ENCODE measurements around the gene ALPK3.
"Not testable (repeated sequence)": the region's sequence is repeated elsewhere in the genome, so short reads cannot be mapped to it uniquely, and the experiment has no call there.

The ALPK3 gene

DNA sequence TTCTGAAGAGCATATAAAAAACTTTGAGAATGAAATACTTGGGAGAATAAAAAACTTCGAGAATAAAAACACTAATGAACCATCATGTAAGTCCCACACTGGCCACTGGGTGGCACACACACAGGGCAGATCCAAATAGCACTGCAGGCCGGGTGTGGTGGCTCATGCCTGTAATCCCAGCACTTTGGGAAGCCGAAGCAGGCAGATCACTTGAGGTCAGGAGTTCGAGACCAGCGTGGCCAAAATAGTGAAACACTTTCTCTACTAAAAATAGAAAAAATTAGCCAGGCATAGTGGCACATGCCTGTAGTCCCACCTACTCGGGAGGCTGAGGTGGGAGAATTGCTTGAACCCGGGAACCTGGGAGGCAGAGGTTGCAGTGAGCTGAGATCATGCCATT lies 28.5 kb downstream of the ALPK3 start:
- H3K4me3 ChIP-seq (ENCODE audit: control insufficient read depth, low read depth, low read length) = not testable (repeated sequence)
- DNase-seq (ENCODE audit: low read depth) = peak; percentile 25
- TF ChIP-seq, protein P1, sequence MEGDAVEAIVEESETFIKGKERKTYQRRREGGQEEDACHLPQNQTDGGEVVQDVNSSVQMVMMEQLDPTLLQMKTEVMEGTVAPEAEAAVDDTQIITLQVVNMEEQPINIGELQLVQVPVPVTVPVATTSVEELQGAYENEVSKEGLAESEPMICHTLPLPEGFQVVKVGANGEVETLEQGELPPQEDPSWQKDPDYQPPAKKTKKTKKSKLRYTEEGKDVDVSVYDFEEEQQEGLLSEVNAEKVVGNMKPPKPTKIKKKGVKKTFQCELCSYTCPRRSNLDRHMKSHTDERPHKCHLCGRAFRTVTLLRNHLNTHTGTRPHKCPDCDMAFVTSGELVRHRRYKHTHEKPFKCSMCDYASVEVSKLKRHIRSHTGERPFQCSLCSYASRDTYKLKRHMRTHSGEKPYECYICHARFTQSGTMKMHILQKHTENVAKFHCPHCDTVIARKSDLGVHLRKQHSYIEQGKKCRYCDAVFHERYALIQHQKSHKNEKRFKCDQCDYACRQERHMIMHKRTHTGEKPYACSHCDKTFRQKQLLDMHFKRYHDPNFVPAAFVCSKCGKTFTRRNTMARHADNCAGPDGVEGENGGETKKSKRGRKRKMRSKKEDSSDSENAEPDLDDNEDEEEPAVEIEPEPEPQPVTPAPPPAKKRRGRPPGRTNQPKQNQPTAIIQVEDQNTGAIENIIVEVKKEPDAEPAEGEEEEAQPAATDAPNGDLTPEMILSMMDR (IDR thresholded peaks at IDR 0.05; ENCODE audit: control insufficient read depth, insufficient read depth, low read depth, low read length, missing control alignments) = peak; percentile 61

DNA sequence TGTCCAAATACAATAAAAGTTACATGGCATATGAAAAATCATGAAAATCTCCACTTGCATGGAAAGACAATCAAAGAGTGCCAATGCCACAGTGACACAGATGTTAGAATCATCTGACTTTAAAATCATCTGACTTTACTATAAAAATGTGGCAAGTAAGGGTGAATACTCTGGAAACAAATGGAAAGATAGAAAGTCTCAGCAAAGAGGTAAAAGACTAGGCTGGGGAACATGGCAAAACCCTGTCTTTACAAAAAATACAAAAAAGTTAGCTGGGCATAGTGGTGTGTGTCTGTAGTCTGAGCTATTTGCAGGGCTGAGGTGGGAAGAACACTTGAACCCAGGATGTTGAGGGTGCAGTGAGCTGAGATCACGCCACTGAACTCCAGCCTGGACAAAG lies 29.1 kb downstream of the ALPK3 start:
- TF ChIP-seq, protein P1 (IDR thresholded peaks at IDR 0.05; ENCODE audit: control insufficient read depth, insufficient read depth, low read depth, low read length, missing control alignments) = no peak
- DNase-seq (ENCODE audit: low read depth) = no peak
- no peak overlapping the region for H3K4me3 ChIP-seq (ENCODE audit: control insufficient read depth, low read depth, low read length)

DNA sequence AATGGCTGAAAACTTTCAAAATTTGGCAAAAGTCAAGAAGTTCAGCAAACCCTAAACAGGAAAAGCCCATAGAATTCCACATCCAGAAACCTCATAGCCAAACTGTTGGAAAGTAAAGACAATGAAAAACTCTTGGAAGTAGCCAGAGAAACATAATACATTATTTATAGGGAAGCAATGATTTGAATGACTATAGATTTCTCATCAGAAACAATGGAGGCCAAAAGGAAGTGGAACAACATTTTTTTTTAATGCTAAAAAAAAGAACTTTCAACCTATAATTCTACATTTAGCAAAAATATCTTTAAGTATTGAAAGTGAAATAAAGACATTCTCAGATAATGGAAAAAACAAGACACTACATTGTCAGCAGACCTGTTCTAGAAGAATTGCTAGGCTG lies 30.2 kb downstream of the ALPK3 start:
- TF ChIP-seq, protein P1 (IDR thresholded peaks at IDR 0.05; ENCODE audit: control insufficient read depth, insufficient read depth, low read depth, low read length, missing control alignments) = no peak
- DNase-seq (ENCODE audit: low read depth) = no peak

DNA sequence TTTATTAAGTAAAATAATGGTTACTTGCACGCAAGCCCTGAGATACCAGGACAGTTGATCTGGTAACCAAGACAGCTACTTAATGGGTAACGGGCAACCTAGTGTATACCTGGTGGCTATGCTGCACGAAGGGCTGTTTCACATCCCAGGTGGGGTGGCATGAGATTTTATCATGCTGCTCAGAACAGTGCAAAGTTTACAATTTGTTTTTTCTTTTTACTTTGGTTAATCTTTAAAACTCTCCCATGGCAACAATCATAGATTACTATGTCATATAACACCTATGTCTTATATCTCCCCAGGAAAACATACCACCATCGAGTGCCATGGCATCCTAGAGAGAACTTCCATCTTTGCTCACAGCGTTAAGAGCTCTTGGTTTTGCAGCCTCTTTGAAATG lies 35.1 kb downstream of the ALPK3 start:
- TF ChIP-seq, protein P1 (IDR thresholded peaks at IDR 0.05; ENCODE audit: control insufficient read depth, insufficient read depth, low read depth, low read length, missing control alignments) = no peak
- DNase-seq (ENCODE audit: low read depth) = no peak
- H3K4me3 ChIP-seq (ENCODE audit: control insufficient read depth, low read depth, low read length) = no peak overlapping the region

More for the DNA sequence above, 30.2 kb downstream of the ALPK3 start:
- no peak overlapping the region for H3K4me3 ChIP-seq (ENCODE audit: control insufficient read depth, low read depth, low read length)

DNA sequence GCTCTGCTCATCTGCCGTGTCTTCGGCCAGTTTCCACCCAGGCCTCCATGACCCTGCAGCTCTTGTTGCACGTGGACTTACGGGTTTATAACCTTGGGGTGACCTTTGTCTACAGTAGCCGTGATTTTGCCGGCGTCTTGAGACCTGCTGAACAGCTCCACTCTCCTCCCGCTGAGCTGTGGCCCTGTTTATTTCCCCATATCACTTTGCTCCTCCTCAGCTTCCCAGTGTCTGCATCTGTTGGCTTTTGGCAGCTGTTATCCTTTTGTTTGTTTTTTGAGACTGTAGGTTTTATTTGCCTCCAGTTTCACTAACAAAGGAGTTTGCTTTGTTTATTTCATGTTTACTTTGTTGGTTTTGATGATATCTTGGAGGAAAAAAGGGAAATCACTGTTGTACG lies 38.0 kb downstream of the ALPK3 start:
- TF ChIP-seq, protein P1 (IDR thresholded peaks at IDR 0.05; ENCODE audit: control insufficient read depth, insufficient read depth, low read depth, low read length, missing control alignments) = no peak
- no peak overlapping the region for H3K4me3 ChIP-seq (ENCODE audit: control insufficient read depth, low read depth, low read length)

DNA sequence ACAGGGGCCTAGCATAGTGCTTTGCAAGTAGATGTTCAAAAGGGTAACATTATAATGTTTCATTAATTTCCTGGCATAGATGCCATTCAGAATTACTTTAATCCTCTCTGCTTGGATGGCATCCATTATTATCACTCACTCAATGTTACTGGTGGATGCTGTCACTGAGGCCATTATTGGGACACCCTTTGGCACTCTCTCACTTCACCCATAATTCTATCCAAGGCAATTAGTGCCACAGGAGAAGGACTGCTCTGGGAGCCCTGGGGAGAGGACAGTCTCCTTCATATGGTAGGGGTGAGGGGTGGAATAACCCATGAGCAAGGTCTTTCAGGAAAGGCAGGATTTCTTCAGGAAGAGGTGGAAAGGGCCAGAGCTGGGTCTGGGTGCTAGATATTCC lies 38.6 kb downstream of the ALPK3 start:
- TF ChIP-seq, protein P1 (IDR thresholded peaks at IDR 0.05; ENCODE audit: control insufficient read depth, insufficient read depth, low read depth, low read length, missing control alignments) = no peak
- H3K4me3 ChIP-seq (ENCODE audit: control insufficient read depth, low read depth, low read length) = no peak overlapping the region
- no peak for DNase-seq (ENCODE audit: low read depth)

More for the DNA sequence above, 38.0 kb downstream of the ALPK3 start:
- no peak for DNase-seq (ENCODE audit: low read depth)

Measured in AG09309 (cell line).